Measurements from ENCODE around the gene NUDT7. TPM values are rescaled to one million over a fixed set of nuclear protein-coding genes. Genes with fewer than 3 reads are reported as not detected.

Gene NUDT7
- total RNA-seq, 1 donor from 2014 or later, result 2.0 TPM

- H3K36me3 ChIP-seq (ENCODE audit: control insufficient read depth, insufficient read depth, low read length), result no peaks in the 10 kb centered on the region
These were observed 11.1 kb upstream of the NUDT7 start for GRCh38 chr16:77711179-77711578.

GRCh38 chr16:77711775-77712174 lies 10.5 kb upstream of the NUDT7 start:
- TF ChIP-seq CTCF (IDR thresholded peaks at IDR 0.05; ENCODE audit: insufficient read depth, low read length, poor library complexity, severe bottlenecking), result no peak
- Histone ChIP-seq H3K4me3 (ENCODE audit: low read depth, low read length) (no peak overlapping the region), H3K36me3 (ENCODE audit: control insufficient read depth, insufficient read depth, low read length) (no peaks in the 10 kb centered on the region), H3K27me3 (ENCODE audit: control insufficient read depth, insufficient read depth, low read length) (no peaks in the 10 kb centered on the region)
- DNase-seq (ENCODE audit: low read depth), result no peak

More at GRCh38 chr16:77711179-77711578, 11.1 kb upstream of the NUDT7 start:
- no peak for DNase-seq (ENCODE audit: low read depth)
- TF ChIP-seq CTCF (IDR thresholded peaks at IDR 0.05; ENCODE audit: insufficient read depth, low read length, poor library complexity, severe bottlenecking), result no peak
- H3K4me3 ChIP-seq (ENCODE audit: low read depth, low read length), result no peak overlapping the region
- H3K27me3 ChIP-seq (ENCODE audit: control insufficient read depth, insufficient read depth, low read length), result no peaks in the 10 kb centered on the region

- no peaks in the 10 kb centered on the region for H3K27me3 ChIP-seq (ENCODE audit: control insufficient read depth, insufficient read depth, low read length)
- H3K4me3 ChIP-seq (ENCODE audit: low read depth, low read length), result no peak overlapping the region
- no peak for TF ChIP-seq CTCF (IDR thresholded peaks at IDR 0.05; ENCODE audit: insufficient read depth, low read length, poor library complexity, severe bottlenecking)
- H3K36me3 ChIP-seq (ENCODE audit: control insufficient read depth, insufficient read depth, low read length), result no peaks in the 10 kb centered on the region
- no peak for DNase-seq (ENCODE audit: low read depth)
These were observed 7.2 kb upstream of the NUDT7 start for GRCh38 chr16:77715145-77715544.

- H3K36me3 ChIP-seq (ENCODE audit: control insufficient read depth, insufficient read depth, low read length), result no peaks in the 10 kb centered on the region
- H3K4me3 ChIP-seq (ENCODE audit: low read depth, low read length), result no peak overlapping the region
- H3K27me3 ChIP-seq (ENCODE audit: control insufficient read depth, insufficient read depth, low read length), result no peaks in the 10 kb centered on the region
- TF ChIP-seq CTCF (IDR thresholded peaks at IDR 0.05; ENCODE audit: insufficient read depth, low read length, poor library complexity, severe bottlenecking), result no peak
- no peak for DNase-seq (ENCODE audit: low read depth)
These were observed 484 bp upstream of the NUDT7 start for GRCh38 chr16:77721752-77722308.

- Histone ChIP-seq H3K4me3 (ENCODE audit: low read depth, low read length) (peak overlapping the region; percentile 61), H3K36me3 (ENCODE audit: control insufficient read depth, insufficient read depth, low read length) (no peaks in the 10 kb centered on the region), H3K27me3 (ENCODE audit: control insufficient read depth, insufficient read depth, low read length) (no peaks in the 10 kb centered on the region)
- no peak for TF ChIP-seq CTCF (IDR thresholded peaks at IDR 0.05; ENCODE audit: insufficient read depth, low read length, poor library complexity, severe bottlenecking)
- DNase-seq (ENCODE audit: low read depth), result no peak
These were observed 797 bp downstream of the NUDT7 start for GRCh38 chr16:77723108-77723514.

GRCh38 chr16:77724174-77724573 lies 1.9 kb downstream of the NUDT7 start:
- DNase-seq (ENCODE audit: low read depth), result no peak
- H3K36me3 ChIP-seq (ENCODE audit: control insufficient read depth, insufficient read depth, low read length), result no peaks in the 10 kb centered on the region
- H3K4me3 ChIP-seq (ENCODE audit: low read depth, low read length), result no peak overlapping the region
- TF ChIP-seq CTCF (IDR thresholded peaks at IDR 0.05; ENCODE audit: insufficient read depth, low read length, poor library complexity, severe bottlenecking), result no peak
- no peaks in the 10 kb centered on the region for H3K27me3 ChIP-seq (ENCODE audit: control insufficient read depth, insufficient read depth, low read length)
